Calu3 (cell line): ENCODE data around the gene PLEKHA4. TPM values are rescaled to one million over a fixed set of nuclear protein-coding genes. Genes with fewer than 3 reads are reported as not detected.

Experiments
- BruUV-seq: library from RNA; stranded (reverse); fragments of 400-500 nt; replicated peaks from 2 replicates; lab custom pipeline; 2021; lab: Mats Ljungman, UMichigan
- CTCF ChIA-PET: fragments of 300-600 bp; sonication (Branson Sonifier 250); formaldehyde crosslinking; loops from one replicate; lab custom pipeline; 2022; ENCODE audit warnings: antibody characterized with exemption; lab: Charles Lee
- DNase-seq: peaks from one replicate; pipeline ENCODE4 v3.0.0; 2022
- H3K27ac Mint-ChIP-seq: one replicate; pipeline ENCODE4 v1.8.0; 2022; ENCODE audit warnings: mixed read lengths; ENCODE audit not compliant: unreplicated experiment
- H3K27me3 Mint-ChIP-seq: one replicate; pipeline ENCODE4 v1.8.0; 2022; ENCODE audit warnings: mixed read lengths; ENCODE audit not compliant: unreplicated experiment
- H3K36me3 Mint-ChIP-seq: one replicate; pipeline ENCODE4 v1.8.0; 2022; ENCODE audit warnings: mild to moderate bottlenecking, moderate library complexity, mixed read lengths; ENCODE audit not compliant: insufficient read depth, unreplicated experiment
- H3K4me1 Mint-ChIP-seq: one replicate; pipeline ENCODE4 v1.8.0; 2022; ENCODE audit warnings: mild to moderate bottlenecking, low read depth, mixed read lengths; ENCODE audit not compliant: unreplicated experiment
- H3K4me3 Mint-ChIP-seq: one replicate; pipeline ENCODE4 v1.8.0; 2022; ENCODE audit warnings: mild to moderate bottlenecking, low read depth, moderate library complexity, mixed read lengths; ENCODE audit not compliant: unreplicated experiment
- H3K9me3 Mint-ChIP-seq: one replicate; pipeline ENCODE4 v1.8.0; 2022; ENCODE audit warnings: low read depth, mixed read lengths; ENCODE audit not compliant: unreplicated experiment
- CTCF ChIP-seq: fragments of 200-600 bp; IDR thresholded peaks from one replicate; pipeline ENCODE4 v1.8.0; 2022; ENCODE audit warnings: antibody characterized with exemption; ENCODE audit not compliant: unreplicated experiment
- intact Hi-C: fragments of 100-400 bp; cut with micrococcal nuclease; formaldehyde crosslinking; loops from one replicate; pipeline ENCODE4 v1.10.0; 2022; ENCODE audit not compliant: unreplicated experiment
- total RNA-seq: library from RNA; stranded (reverse); gene quantifications from 2 replicates; pipeline ENCODE4 v1.2.3, GENCODE V29; 2022

PLEKHA4 gene
- total RNA-seq, 1 experiment from 2014 or later, result 57.6 TPM

GRCh38 chr19:48835734-48836088, 32.7 kb downstream of the PLEKHA4 start:
- H3K4me1 Mint-ChIP-seq, result peaks cover 11% of the 10 kb centered on the region
- intact Hi-C loops, result loop anchor here (1.0 kb wide), 1 partner anchor 40 kb away; no protein-coding TSS in a partner anchor
- no peaks in the 10 kb centered on the region for H3K27me3 Mint-ChIP-seq
- DNase-seq, result peak; percentile 94
- H3K36me3 Mint-ChIP-seq, result peaks cover 35% of the 10 kb centered on the region
- peak; percentile 90 for TF ChIP-seq CTCF
- H3K9me3 Mint-ChIP-seq, result no peaks in the 10 kb centered on the region
- H3K27ac Mint-ChIP-seq, result no peak overlapping the region
- CTCF ChIA-PET, result interaction anchor here (0.5 to 1.0 kb wide), 6 partner anchors 25 to 340 kb away, joined by 3 to 11 read pairs (median 4); partner anchors contain the start of gene BCAT2
- H3K4me3 Mint-ChIP-seq, result no peak overlapping the region
- BruUV-seq, result no TSS peak

GRCh38 chr19:48833977-48834376, 34.4 kb downstream of the PLEKHA4 start:
- no peaks in the 10 kb centered on the region for H3K27me3 Mint-ChIP-seq
- CTCF ChIA-PET, result no interaction called here
- no peaks in the 10 kb centered on the region for H3K9me3 Mint-ChIP-seq
- no peak overlapping the region for H3K4me3 Mint-ChIP-seq
- intact Hi-C loops, result no loop called here
- peaks cover 35% of the 10 kb centered on the region for H3K36me3 Mint-ChIP-seq
- no peak for DNase-seq
- H3K4me1 Mint-ChIP-seq, result peaks cover 11% of the 10 kb centered on the region
- BruUV-seq, result no TSS peak
- no peak overlapping the region for H3K27ac Mint-ChIP-seq
- no peak for TF ChIP-seq CTCF

- no TSS peak for BruUV-seq
- no peaks in the 10 kb centered on the region for H3K27me3 Mint-ChIP-seq
- no peak overlapping the region for H3K27ac Mint-ChIP-seq
- TF ChIP-seq CTCF, result no peak
- intact Hi-C loops, result no loop called here
- CTCF ChIA-PET, result interaction anchor here (1.0 to 1.1 kb wide), 2 partner anchors 9 to 10 kb away, joined by 4 read pairs; no protein-coding TSS in a partner anchor
- no peaks in the 10 kb centered on the region for H3K9me3 Mint-ChIP-seq
- peaks cover 11% of the 10 kb centered on the region for H3K4me1 Mint-ChIP-seq
- peaks cover 35% of the 10 kb centered on the region for H3K36me3 Mint-ChIP-seq
- H3K4me3 Mint-ChIP-seq, result no peak overlapping the region
- no peak for DNase-seq
Measured at GRCh38 chr19:48833049-48833448, 35.4 kb downstream of the PLEKHA4 start.

- intact Hi-C loops, result no loop called here
- DNase-seq, result no peak
- Mint-ChIP-seq H3K4me1 (peaks cover 5% of the 10 kb centered on the region), H3K27me3 (no peaks in the 10 kb centered on the region), H3K4me3 (no peak overlapping the region), H3K9me3 (no peaks in the 10 kb centered on the region), H3K36me3 (peaks cover 21% of the 10 kb centered on the region), H3K27ac (no peak overlapping the region)
- no TSS peak for BruUV-seq
- no peak for TF ChIP-seq CTCF
- CTCF ChIA-PET, result interaction anchor here (1.2 kb wide), 1 partner anchor 12 kb away, joined by 6 read pairs; no protein-coding TSS in a partner anchor
Measured at GRCh38 chr19:48830965-48831364, 37.5 kb downstream of the PLEKHA4 start.
